Naive B cell (primary cell): ENCODE data around the gene USP51. TPM values are rescaled to one million over a fixed set of nuclear protein-coding genes. Genes with fewer than 3 reads are reported as not detected.
A peak's percentile ranks its signal among the peaks of the same experiment; 100 is the strongest.
"Not testable (repeated sequence)": the region's sequence is repeated elsewhere in the genome, so short reads cannot be mapped to it uniquely, and the experiment has no call there.

Source experiments
- ATAC-seq, 2 donors: fragments of 150-1000 bp; cut with Tn5 transposase; 2 replicates each; pipeline ENCODE4 v1.10.0; 2021; ENCODE audit warnings: low read depth in 2 of 2, mild to moderate bottlenecking in 2 of 2, moderate library complexity in 2 of 2
- DNase-seq: peaks from one replicate; pipeline ENCODE4 v3.0.0; 2022
- H3K27ac Mint-ChIP-seq, 6 donors: one replicate each; pipeline ENCODE4 v1.8.0; 2020 to 2022; ENCODE audit warnings: mild to moderate bottlenecking in 6 of 6, mixed read lengths in 6 of 6, moderate library complexity in 5 of 6, inconsistent platforms in 2 of 6
- H3K27me3 Mint-ChIP-seq, 3 donors: one replicate each; pipeline ENCODE4 v1.8.0; 2021 to 2022; ENCODE audit warnings: mixed read lengths in 3 of 3, mild to moderate bottlenecking in 1 of 3
- H3K36me3 Mint-ChIP-seq, 2 donors: one replicate each; pipeline ENCODE4 v1.8.0; 2020 to 2022; ENCODE audit warnings: mixed read lengths in 2 of 2, inconsistent platforms in 1 of 2, mild to moderate bottlenecking in 1 of 2
- H3K4me1 Mint-ChIP-seq, 3 donors: one replicate each; pipeline ENCODE4 v1.8.0; 2020 to 2022; ENCODE audit warnings: mixed read lengths in 3 of 3, inconsistent platforms in 1 of 3, mild to moderate bottlenecking in 1 of 3, moderate library complexity in 1 of 3
- H3K4me3 Mint-ChIP-seq, 8 donors: one replicate each; pipeline ENCODE4 v1.8.0; 2020 to 2022; ENCODE audit warnings: mild to moderate bottlenecking in 8 of 8, mixed read lengths in 8 of 8, moderate library complexity in 8 of 8, inconsistent platforms in 2 of 8
- H3K9me3 Mint-ChIP-seq, 7 donors: one replicate each; pipeline ENCODE4 v1.8.0; 2020 to 2022; ENCODE audit warnings: mixed read lengths in 7 of 7, mild to moderate bottlenecking in 5 of 7, inconsistent platforms in 2 of 7, moderate library complexity in 1 of 7
- polyA plus RNA-seq, 6 donors: library from polyadenylated mRNA; unstranded; fragments of 300-500 nt; fragmentation: Illumina TruSeq; gene quantifications; one replicate each; pipeline ENCODE4 v1.2.3, GENCODE V29; 2021; ENCODE audit warnings: low read depth in 6 of 6

USP51 gene
- polyA plus RNA-seq, 6 donors from 2014 or later, result 0.41 to 1.3 (median 0.68) TPM; not detected in 1

- ATAC-seq, result peak; percentile 92
- peak within 1 kb of the TSS; percentile 78 to 97 (median 95) for H3K27ac Mint-ChIP-seq
- peak; percentile 68 for DNase-seq
- H3K4me3 Mint-ChIP-seq, result peak within 1 kb of the TSS; percentile 88 to 96 (median 95)
- H3K4me1 Mint-ChIP-seq, result peaks cover 12 to 25% (median 15%) of the 10 kb centered on the region in 3 donors
- peaks cover 0 to 7% (median 0%) of the 10 kb centered on the region in 7 donors for H3K9me3 Mint-ChIP-seq
- no peaks in the 10 kb centered on the region for H3K36me3 Mint-ChIP-seq
- no peaks in the 10 kb centered on the region for H3K27me3 Mint-ChIP-seq
Observed at GRCh38 chrX:55451990-55452832, 37.4 kb downstream of the USP51 start, which contains the start of gene MAGEH1. Gene MAGEH1 (plus strand): TSS chrX:55452127. CDS start chrX:55452375, 248 bp downstream.

- H3K27ac Mint-ChIP-seq, result peak overlapping the region; percentile 78 to 97 (median 95)
- no peaks in the 10 kb centered on the region for H3K27me3 Mint-ChIP-seq
- ATAC-seq (peak in 1 of 2 donors; percentile 1), DNase-seq (no peak)
- peaks cover 12 to 25% (median 15%) of the 10 kb centered on the region in 3 donors for H3K4me1 Mint-ChIP-seq
- H3K9me3 Mint-ChIP-seq, result peaks cover 0 to 7% (median 0%) of the 10 kb centered on the region in 7 donors
- H3K36me3 Mint-ChIP-seq, result no peaks in the 10 kb centered on the region
- peak overlapping the region; percentile 88 to 96 (median 95) for H3K4me3 Mint-ChIP-seq
Observed at GRCh38 chrX:55451626-55451989, 38.0 kb downstream of the USP51 start.

GRCh38 chrX:55451141-55451540, 38.5 kb downstream of the USP51 start:
- Mint-ChIP-seq H3K4me1 (peaks cover 12 to 25% (median 15%) of the 10 kb centered on the region in 3 donors), H3K27me3 (peaks cover 0 to 3% (median 0%) of the 10 kb centered on the region in 3 donors), H3K4me3 (peak overlapping the region; percentile 88 to 96 (median 95)), H3K36me3 (no peaks in the 10 kb centered on the region), H3K27ac (peak overlapping the region in 2 of 6 donors; percentile 52 to 95), H3K9me3 (peaks cover 0 to 7% (median 0%) of the 10 kb centered on the region in 7 donors)
- no peak for ATAC-seq
- DNase-seq, result no peak

- Mint-ChIP-seq H3K9me3 (peaks cover 0 to 9% (median 0%) of the 10 kb centered on the region in 7 donors), H3K4me3 (peak overlapping the region in 1 of 8 donors; percentile 96), H3K36me3 (no peaks in the 10 kb centered on the region), H3K4me1 (peaks cover 12 to 25% (median 15%) of the 10 kb centered on the region in 3 donors), H3K27ac (no peak overlapping the region), H3K27me3 (peaks cover 4 to 9% (median 4%) of the 10 kb centered on the region in 3 donors)
- ATAC-seq, result no peak
- no peak for DNase-seq
Observed at GRCh38 chrX:55450259-55450658, 39.4 kb downstream of the USP51 start.

- H3K36me3 Mint-ChIP-seq, H3K27ac Mint-ChIP-seq, ATAC-seq: not testable (repeated sequence)
Observed at GRCh38 chrX:55443468-55443867, 46.2 kb downstream of the USP51 start.

More at GRCh38 chrX:55443468-55443867, 46.2 kb downstream of the USP51 start:
- H3K9me3 Mint-ChIP-seq, H3K4me3 Mint-ChIP-seq, DNase-seq, H3K4me1 Mint-ChIP-seq: not testable (repeated sequence)
- peaks cover 27 to 45% (median 39%) of the 10 kb centered on the region in 3 donors for H3K27me3 Mint-ChIP-seq

Other genes with a start within 250 kb of the USP51 start
- gene PAGE3, start 224.9 kb downstream of the USP51 start, polyA plus RNA-seq, result not detected
- 10 to 100 TPM; 19.4 to 32.2 (median 27.6) TPM for gene MAGEH1, start 37.7 kb downstream of the USP51 start, polyA plus RNA-seq
- gene FOXR2, start 133.6 kb upstream of the USP51 start, polyA plus RNA-seq, result not detected
- gene RRAGB, start 227.9 kb upstream of the USP51 start, polyA plus RNA-seq, result 10 to 100 TPM; 11.9 to 33.1 (median 18.5) TPM